GM18507 (cell line): ENCODE data around the gene IRF4.
A peak's percentile ranks its signal among the peaks of the same experiment; 100 is the strongest.

Experiments
- DNase-seq: peaks from one replicate; pipeline ENCODE4 v3.0.0; 2011; ENCODE audit warnings: low read depth; ENCODE audit not compliant: insufficient read length; ENCODE audit errors: extremely low spot score
- FAIRE-seq: peaks from 2 replicates; lab custom pipeline; 2011; peaks lifted over from hg19 to GRCh38; lab: Jason Lieb, UNC

Gene IRF4

DNA sequence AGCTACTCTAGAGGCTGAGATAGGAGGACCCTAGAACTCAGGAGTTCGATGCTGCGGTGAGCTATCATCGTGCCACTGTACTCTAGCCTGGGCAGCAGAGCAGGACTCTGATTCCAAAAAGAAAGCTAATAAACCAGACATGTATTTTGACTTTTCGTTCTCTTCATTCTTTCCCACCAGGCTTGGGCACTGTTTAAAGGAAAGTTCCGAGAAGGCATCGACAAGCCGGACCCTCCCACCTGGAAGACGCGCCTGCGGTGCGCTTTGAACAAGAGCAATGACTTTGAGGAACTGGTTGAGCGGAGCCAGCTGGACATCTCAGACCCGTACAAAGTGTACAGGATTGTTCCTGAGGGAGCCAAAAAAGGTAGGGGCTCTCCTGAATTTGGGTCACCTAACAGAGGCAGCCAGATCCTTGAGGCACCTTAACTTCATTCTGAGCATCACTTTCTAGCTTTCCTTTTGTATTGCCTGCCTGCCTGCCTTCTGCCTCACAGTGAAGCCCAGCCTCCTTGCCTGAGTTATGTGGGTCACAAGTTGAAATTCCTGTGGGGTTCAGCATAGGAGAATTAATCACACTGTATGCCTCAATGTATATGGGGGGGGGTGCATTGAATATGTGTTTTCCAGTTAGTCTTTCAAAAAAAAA, 3.2 kb downstream of the IRF4 start:
- no peak for DNase-seq
- FAIRE-seq = no peak

DNA sequence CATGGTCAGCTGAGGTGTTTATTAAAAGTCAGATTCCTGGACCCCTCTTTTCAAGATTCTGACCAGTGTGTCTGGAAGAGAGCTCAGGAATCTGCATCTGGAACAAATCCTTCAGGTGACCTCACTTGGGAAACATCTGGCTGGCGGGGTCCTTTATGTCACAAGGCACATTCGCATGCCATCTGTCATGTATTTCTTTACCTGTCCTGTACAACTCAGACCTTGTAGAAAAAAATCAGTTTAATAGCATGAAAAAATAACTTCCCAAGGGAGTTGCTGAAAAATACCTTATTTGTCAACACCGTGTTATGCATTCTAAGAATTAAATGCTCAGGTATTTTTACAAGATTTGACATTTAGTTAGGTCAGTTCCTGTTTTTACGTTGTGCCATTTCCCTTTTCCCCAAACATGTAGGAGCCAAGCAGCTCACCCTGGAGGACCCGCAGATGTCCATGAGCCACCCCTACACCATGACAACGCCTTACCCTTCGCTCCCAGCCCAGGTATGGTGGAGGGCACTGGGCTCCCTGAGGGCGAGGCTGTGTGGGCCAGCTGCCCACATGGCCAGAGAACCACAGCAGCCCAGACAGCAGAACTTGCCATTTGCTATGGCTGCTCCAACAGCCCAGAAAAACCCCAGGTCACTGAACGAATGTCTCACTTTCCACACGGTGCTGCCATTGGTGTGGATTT, 4.0 kb downstream of the IRF4 start:
- no peak for DNase-seq
- FAIRE-seq = peak; percentile 60

DNA sequence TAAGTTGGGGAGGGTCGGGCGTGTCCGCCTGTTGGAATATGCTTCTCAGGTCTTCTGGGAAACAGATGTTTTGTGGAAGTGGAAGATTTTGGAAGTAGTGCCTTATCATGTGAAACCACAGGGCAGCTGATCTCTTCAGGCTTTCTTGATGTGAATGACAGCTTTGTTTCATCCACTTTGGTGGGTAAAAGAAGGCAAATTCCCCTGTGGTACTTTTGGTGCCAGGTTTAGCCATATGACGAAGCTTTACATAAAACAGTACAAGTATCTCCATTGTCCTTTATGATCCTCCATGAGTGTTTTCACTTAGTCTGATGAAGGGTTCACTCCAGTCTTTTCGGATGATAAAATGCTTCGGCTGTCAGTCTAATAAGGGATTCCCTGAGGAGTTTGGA, 4.6 kb downstream of the IRF4 start:
- FAIRE-seq = no peak

DNA sequence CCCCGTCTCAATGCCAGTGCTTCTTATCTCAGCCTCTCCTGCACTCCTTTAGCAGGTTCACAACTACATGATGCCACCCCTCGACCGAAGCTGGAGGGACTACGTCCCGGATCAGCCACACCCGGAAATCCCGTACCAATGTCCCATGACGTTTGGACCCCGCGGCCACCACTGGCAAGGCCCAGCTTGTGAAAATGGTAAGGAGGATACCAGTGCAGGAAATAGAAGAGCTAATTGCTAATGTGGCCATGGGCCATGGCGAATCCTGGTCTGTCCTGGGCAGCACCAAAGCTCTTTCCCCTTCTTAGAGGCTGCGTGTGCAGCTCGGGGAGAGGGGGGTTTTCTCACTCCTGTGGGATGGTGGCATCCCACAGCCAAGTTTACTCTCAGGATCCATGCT, 5.5 kb downstream of the IRF4 start:
- FAIRE-seq (no peak), DNase-seq (no peak)

More for the DNA sequence above, 4.6 kb downstream of the IRF4 start:
- DNase-seq = no peak

DNA sequence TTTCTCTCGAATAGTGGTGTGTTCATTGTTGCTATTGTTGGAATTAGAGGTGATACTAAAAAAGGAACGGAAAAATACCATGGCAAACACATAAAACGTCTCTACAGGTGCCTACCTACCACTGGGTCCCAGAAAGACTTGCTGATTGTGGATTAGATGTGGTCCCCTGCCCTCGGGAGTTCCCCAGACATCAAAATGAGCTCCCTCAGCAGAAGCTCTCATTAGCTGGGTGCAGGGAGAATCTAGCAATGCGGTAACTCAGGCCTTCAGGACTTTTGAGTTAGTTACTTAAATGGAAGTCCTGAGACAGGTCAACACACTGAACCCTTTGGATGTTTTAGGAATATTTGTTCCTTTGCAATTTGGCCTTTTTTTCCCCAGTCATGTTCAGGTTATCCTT, 6.1 kb downstream of the IRF4 start:
- FAIRE-seq (peak; percentile 29), DNase-seq (no peak)

DNA sequence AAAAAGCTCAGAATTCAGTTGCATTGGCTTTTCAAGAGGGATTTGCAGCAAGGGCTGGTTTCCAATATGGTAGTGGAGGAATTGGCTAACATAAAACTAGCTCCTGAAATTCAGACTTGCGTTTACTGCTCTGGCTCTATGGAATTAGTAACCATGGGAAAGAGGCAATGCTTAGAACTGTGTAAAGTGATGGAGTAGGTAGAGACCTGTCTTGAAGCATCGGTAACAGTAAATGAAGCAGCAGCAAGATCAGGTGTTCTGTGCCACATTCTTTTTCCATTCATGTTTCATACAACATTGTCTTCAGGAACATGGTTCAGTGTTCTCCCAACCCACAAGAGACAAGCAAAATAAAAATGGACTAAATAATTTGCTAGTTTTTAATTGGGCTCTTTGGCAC, 6.5 kb downstream of the IRF4 start:
- FAIRE-seq (peak; percentile 12), DNase-seq (no peak)

DNA sequence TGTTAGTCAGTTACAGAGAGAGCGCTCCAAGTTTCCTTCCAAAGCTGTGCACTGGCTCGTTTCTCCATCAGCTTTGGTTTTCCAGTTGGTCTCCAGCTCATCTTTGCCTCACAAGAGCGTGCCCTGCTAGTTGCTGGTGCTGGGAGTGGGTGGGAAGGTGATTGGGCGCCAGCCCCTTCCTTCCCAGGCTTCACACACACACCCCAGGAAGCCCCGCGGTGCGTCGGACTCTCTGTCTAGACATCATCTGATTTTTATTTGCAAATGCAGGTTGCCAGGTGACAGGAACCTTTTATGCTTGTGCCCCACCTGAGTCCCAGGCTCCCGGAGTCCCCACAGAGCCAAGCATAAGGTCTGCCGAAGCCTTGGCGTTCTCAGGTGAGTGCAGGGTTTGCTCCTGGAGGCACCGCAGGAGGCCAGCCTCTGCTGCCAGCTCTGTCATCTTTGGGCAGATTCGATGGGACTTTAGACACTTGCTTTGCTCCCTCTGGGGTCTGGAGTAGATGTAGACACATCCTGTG, 7.1 kb downstream of the IRF4 start:
- FAIRE-seq (no peak), DNase-seq (no peak)

DNA sequence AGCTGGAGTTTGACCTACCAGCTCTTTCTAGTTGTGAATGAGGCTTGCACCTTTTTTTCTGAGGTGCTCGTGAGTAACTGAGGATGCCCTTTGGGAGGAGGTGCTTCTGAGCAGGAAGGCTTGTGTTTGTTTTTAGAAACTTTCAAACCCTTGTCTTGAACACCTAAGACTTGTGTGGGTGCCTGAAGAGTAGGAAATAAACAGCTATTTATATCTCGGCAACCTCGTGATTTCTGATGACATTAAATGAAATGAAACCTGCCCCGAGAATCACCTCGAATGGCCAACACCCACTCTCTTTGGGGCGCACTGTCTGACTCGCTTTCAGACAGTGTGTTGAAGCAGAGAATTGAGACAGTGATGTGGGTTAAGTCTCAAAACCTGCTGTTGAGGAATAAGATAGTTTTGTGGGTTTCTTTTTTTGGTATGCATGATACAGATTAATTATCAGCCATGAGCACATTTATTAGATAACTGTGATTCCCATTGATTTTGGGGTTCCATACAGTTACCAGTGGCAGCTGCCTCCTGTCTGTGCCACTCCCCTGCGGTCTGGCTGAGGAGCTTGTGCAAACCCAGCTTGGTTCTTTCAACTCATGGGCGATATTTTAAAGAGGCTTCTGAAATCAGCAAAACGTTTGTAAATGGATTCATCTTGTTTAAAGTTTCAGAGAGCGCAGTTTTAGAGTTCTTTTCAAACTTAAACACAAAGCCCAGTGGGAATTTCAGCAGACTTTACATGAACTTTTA, 8.4 kb downstream of the IRF4 start:
- DNase-seq = no peak
- peak; percentile 91 for FAIRE-seq

DNA sequence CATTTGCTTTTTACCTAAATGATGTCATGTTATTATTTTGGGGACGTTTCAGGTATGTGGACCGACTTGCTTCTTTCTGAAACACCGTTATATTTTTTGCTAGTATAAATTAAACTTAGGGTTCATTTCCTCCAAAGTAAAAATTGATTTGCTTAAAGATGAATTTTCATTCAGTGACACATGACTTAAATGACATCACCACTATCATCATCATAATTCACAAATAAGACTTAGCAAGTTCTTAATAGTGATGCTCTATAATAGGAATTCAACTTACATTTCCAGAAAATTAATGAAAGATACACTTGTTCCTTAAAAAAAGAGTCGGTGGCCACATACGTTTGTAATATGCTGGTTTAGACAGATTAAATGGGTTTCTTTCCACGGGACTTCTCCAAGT, 9.3 kb downstream of the IRF4 start:
- FAIRE-seq (no peak), DNase-seq (no peak)

DNA sequence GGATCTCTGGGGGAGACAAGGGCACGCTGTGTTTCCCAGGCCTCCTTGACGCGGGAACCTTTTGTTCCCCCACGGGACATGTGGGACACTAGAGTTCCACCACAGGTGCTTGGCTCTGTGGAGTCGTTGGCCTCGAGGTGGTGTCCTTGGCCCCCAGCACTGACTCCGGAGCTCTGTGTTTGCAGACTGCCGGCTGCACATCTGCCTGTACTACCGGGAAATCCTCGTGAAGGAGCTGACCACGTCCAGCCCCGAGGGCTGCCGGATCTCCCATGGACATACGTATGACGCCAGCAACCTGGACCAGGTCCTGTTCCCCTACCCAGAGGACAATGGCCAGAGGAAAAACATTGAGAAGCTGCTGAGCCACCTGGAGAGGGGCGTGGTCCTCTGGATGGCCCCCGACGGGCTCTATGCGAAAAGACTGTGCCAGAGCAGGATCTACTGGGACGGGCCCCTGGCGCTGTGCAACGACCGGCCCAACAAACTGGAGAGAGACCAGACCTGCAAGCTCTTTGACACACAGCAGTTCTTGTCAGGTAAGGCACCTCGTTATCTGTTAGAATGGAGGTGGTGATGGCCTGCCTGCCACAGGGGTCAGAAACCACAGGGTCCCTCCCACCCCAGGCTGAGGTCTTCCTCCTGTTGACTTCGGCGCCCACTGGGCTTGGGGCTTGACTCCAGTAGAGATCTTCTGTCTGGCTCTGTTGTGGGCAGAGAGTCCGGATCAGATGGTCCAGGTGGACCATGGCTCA, 9.9 kb downstream of the IRF4 start:
- DNase-seq = no peak

DNA sequence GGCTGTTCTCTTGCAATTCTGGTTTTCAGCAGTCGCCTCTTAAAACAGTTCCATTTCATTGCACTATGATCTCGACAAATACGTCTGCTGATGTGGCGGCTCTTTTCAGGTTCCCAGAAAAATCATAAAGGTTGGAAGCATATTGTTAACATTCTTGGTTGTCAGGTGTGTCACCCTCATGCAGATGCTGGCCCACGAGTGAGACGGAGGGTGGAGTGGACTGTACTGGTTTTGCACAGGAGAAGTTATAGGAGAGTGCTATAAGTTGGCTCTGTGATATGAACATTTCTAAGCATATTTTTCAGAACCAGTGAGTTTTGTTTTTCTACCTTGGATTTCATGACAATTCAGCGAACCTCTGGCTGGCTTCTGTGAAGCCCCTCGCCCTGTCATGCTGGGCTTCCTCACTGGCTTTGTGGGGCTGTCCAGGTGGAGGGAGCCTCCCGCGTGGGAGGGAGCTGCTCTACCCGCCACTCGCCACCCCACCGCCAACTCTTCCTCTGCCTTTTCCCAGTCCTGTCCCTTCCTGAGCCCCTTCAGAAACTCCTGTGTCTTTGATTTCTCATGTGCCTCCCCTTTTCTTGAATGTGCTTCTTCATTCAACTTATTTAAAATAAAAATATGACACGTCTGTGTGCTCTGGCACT, 10.6 kb downstream of the IRF4 start:
- FAIRE-seq = no peak
- DNase-seq = no peak

More for the DNA sequence above, 9.9 kb downstream of the IRF4 start:
- no peak for FAIRE-seq

DNA sequence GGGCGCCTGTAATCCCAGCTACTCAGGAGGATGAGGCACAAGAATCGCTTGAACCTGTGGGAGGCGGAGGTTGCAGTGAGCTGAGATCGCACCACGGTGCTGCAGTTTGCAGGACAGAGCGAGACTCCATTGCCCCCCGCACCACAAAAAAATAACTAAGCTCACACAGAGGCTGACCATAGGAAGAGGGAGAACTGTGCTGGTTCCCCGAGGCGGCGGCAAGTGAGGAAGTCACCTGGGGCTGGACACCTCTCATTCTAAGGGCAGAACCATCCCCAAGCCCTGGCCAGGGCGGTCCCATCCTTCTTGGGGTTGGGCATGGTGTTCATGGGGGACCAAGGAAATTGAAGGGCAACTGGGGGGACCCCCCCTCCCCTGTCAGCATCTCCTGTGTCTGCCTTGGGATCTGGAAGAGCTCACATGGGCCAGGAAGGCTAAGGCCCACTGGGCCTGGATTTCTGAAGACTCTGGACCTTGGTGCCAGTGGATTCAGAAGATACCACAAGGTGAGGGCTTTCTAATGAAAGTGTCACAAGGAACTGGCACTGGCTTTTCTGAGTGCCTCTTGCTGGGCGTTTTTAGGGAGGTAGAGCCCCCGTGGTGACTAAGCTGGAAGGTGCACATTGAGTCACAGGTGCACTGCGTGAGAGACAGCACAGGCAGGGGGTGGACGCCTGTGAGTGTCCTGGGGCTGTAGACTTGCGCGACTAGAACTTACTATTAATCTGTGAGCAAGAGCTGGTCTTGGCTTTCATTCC, 11.5 kb downstream of the IRF4 start:
- FAIRE-seq (peak; percentile 52), DNase-seq (no peak)

DNA sequence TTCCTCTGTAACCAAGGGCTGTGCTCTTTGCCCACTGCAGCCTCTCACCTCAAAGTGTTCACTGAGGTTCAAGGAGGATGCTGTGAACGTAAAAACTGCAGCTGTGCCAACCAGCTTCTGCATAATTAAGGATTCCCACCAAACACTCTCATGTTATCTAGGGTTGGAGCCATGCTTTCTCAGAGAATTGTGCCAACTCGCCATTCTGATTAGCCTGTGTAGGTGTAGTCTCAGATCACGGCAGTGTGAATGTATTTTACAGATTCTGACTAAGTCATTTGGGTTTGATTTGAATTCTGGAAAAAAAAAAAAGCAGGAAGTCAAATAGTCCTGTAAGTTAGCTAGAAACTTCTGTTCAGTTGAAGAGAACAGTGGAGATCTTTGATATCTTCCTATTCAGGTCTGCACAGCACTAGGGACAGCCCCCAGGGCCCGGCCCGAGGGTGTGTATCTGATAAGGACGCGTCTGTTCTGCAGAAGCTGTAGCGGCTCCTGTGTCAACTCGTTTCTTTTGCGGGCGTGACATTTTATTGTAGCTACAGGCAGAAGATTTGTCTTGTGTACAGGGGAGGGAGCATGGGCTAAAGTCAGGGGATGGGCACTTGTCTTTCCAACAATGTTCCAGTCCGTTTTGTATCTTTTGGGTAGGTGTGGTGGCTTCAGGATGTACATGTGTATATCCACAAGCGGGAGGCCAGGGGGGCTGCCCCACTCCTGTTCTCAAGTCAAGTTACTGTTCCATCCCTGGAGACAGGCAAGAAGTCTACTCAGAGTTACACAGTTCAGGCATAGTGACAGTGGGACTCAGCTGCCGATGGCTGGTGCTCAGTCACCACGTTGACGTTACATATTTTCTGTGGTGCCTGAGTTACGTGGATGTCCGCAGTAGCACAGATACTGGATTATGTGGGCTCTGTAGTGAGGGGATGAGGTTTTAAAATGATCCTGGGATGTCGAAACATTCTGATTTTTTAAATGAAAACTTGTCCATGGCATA, 12.4 kb downstream of the IRF4 start:
- no peak for DNase-seq
- FAIRE-seq = peak; percentile 64

DNA sequence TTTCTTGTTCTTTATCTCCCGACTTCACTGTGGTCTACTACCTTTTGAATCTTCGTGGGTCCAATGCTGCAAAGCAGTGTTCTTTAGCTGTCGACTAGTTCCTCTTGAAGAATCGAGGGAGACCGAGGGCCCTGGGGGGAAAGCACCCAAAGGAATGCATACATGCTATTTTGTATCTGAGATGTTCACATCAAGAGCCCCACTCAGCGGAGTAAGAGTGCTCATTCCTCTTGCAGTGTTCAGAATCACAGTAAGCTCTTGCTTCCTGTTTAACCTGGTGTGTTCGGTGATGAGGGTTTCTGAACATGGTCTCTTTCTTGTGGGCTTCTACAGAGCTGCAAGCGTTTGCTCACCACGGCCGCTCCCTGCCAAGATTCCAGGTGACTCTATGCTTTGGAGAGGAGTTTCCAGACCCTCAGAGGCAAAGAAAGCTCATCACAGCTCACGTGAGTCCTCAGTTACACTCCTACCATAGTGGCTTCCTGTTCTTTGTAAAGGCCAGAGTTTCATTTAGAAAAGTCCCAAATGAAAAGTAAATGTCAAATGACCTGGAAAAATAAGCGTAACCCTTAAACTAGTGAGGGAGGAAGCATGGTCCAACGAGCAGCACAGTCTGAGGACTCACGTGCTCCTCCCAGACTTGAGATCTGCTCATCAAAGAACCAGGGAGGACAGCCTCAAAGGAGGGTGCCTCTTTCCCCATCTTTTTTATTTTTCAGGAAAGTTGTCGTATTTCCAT, 13.3 kb downstream of the IRF4 start:
- DNase-seq (no peak), FAIRE-seq (peak; percentile 80)

DNA sequence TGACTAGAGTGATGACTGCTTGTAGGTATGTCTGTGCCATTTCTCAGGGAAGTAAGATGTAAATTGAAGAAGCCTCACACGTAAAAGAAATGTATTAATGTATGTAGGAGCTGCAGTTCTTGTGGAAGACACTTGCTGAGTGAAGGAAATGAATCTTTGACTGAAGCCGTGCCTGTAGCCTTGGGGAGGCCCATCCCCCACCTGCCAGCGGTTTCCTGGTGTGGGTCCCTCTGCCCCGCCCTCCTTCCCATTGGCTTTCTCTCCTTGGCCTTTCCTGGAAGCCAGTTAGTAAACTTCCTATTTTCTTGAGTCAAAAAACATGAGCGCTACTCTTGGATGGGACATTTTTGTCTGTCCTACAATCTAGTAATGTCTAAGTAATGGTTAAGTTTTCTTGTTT, 16.6 kb downstream of the IRF4 start:
- peak; percentile 12 for FAIRE-seq
- DNase-seq = no peak

DNA sequence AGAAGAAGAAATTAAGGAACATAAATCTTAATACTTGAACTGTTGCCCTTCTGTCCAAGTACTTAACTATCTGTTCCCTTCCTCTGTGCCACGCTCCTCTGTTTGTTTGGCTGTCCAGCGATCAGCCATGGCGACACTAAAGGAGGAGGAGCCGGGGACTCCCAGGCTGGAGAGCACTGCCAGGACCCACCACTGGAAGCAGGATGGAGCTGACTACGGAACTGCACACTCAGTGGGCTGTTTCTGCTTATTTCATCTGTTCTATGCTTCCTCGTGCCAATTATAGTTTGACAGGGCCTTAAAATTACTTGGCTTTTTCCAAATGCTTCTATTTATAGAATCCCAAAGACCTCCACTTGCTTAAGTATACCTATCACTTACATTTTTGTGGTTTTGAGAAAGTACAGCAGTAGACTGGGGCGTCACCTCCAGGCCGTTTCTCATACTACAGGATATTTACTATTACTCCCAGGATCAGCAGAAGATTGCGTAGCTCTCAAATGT, 17.1 kb downstream of the IRF4 start:
- no peak for DNase-seq
- no peak for FAIRE-seq
